ENCODE measurements around the gene PTPRO. TPM values are rescaled to one million over a fixed set of nuclear protein-coding genes. Genes with fewer than 3 reads are reported as not detected.

The PTPRO gene
- 10 to 100 TPM in 1 of 4 donors, 1 to 10 TPM in 3; 1.5 to 15.3 (median 8.0) TPM for total RNA-seq

- peak within 1 kb of the TSS; percentile 20 to 41 for H3K4me3 ChIP-seq
- intact Hi-C loops (cut with DNase I; ENCODE audit: low total_unique reads), result no loop called here
- H3K27me3 ChIP-seq, result no peaks in the 10 kb centered on the region
- no peak within 1 kb of the TSS for H3K27ac ChIP-seq
- H3K4me1 ChIP-seq, result no peaks in the 10 kb centered on the region
- no peaks in the 10 kb centered on the region for H3K36me3 ChIP-seq
- TF ChIP-seq POLR2A (IDR thresholded peaks at IDR 0.05), result no peak
- TF ChIP-seq CTCF (IDR thresholded peaks at IDR 0.05), result peak in 1 of 4 experiments; percentile 42
- H3K9me3 ChIP-seq, result no peaks in the 10 kb centered on the region
- DNase-seq, result peak in 1 of 2 donors; percentile 17
Measured at GRCh38 chr12:15322164-15323061, at the start of gene PTPRO. PTPRO (plus strand) TSS chr12:15322508.

GRCh38 chr12:15273896-15274295, 48.4 kb upstream of the PTPRO start:
- intact Hi-C loops (cut with DNase I; ENCODE audit: low total_unique reads), result loop anchor here (10.0 kb wide), 2 partner anchors 311 to 429 kb away; partner anchors contain the start of gene ART4
- no peak for DNase-seq
- no peaks in the 10 kb centered on the region for H3K27me3 ChIP-seq
- H3K27ac ChIP-seq, result peak overlapping the region; percentile 80 to 83
- TF ChIP-seq CTCF (IDR thresholded peaks at IDR 0.05), result no peak
- no peak for TF ChIP-seq POLR2A (IDR thresholded peaks at IDR 0.05)
- H3K9me3 ChIP-seq, result no peaks in the 10 kb centered on the region
- H3K36me3 ChIP-seq, result no peaks in the 10 kb centered on the region
- H3K4me1 ChIP-seq, result peaks cover 0 to 9% of the 10 kb centered on the region in 2 donors
- no peak overlapping the region for H3K4me3 ChIP-seq

GRCh38 chr12:15274561-15274967, 47.7 kb upstream of the PTPRO start:
- intact Hi-C loops (cut with DNase I; ENCODE audit: low total_unique reads), result loop anchor here (10.0 kb wide), 2 partner anchors 310 to 430 kb away; partner anchors contain the start of gene ART4
- Histone ChIP-seq H3K27ac (peak overlapping the region; percentile 80 to 83), H3K4me1 (peaks cover 0 to 9% of the 10 kb centered on the region in 2 donors), H3K36me3 (no peaks in the 10 kb centered on the region), H3K4me3 (no peak overlapping the region), H3K27me3 (no peaks in the 10 kb centered on the region), H3K9me3 (no peaks in the 10 kb centered on the region)
- TF ChIP-seq POLR2A (IDR thresholded peaks at IDR 0.05) (no peak), CTCF (IDR thresholded peaks at IDR 0.05) (no peak)
- peak; percentile 37 to 62 for DNase-seq

GRCh38 chr12:15276088-15276698, 46.1 kb upstream of the PTPRO start:
- peak in 1 of 2 donors; percentile 45 for DNase-seq
- TF ChIP-seq POLR2A (IDR thresholded peaks at IDR 0.05), result no peak
- TF ChIP-seq CTCF (IDR thresholded peaks at IDR 0.05), result peak; percentile 68 to 75 (median 74)
- H3K27ac ChIP-seq, result peak overlapping the region; percentile 80 to 83
- H3K4me1 ChIP-seq, result peaks cover 0 to 9% of the 10 kb centered on the region in 2 donors
- intact Hi-C loops (cut with DNase I; ENCODE audit: low total_unique reads), result loop anchor here (10.0 kb wide), 2 partner anchors 309 to 431 kb away; partner anchors contain the start of gene ART4
- no peaks in the 10 kb centered on the region for H3K27me3 ChIP-seq
- H3K36me3 ChIP-seq, result no peaks in the 10 kb centered on the region
- no peak overlapping the region for H3K4me3 ChIP-seq
- H3K9me3 ChIP-seq, result no peaks in the 10 kb centered on the region
